HepG2 (cell line): ENCODE results near the gene PRR29. TPM values are rescaled to one million over a fixed set of nuclear protein-coding genes. Genes with fewer than 3 reads are reported as not detected.

Experiments used
- CEBPB ChIP-seq: IDR thresholded peaks from 2 replicates; pipeline ENCODE4 v1.6.1; 2011; ENCODE audit warnings: low read depth, low read length, improper control_type of control experiment, borderline replicate concordance
- ETV5 ChIP-seq: IDR thresholded peaks from 2 replicates; pipeline ENCODE4 v1.6.1; 2018; ENCODE audit warnings: missing biosample characterization, missing genetic modification reagents, inconsistent platforms, borderline replicate concordance
- GABPA ChIP-seq, 2 experiments: IDR thresholded peaks; 2 replicates each; pipeline ENCODE4 v1.6.1; 2011 to 2016; ENCODE audit warnings: low read depth in 2 of 2, low read length in 1 of 2, missing biosample characterization in 1 of 2, missing genetic modification characterization in 1 of 2
- RXRA ChIP-seq: sonication (generic); formaldehyde crosslinking; IDR thresholded peaks from 2 replicates; pipeline ENCODE4 v1.5.1; 2020; ENCODE audit warnings: missing genetic modification reagents
- TEAD3 ChIP-seq: optimal IDR thresholded peaks from 2 replicates; pipeline ENCODE3; 2016; ENCODE audit warnings: borderline replicate concordance
- ZNF10 ChIP-seq: sonication (generic); formaldehyde crosslinking; IDR thresholded peaks from 2 replicates; pipeline ENCODE4 v1.4.0; 2020; ENCODE audit warnings: mild to moderate bottlenecking, low read depth, missing genetic modification reagents, borderline replicate concordance
- ZNF224 ChIP-seq: sonication (generic); formaldehyde crosslinking; IDR thresholded peaks from 2 replicates; pipeline ENCODE4 v1.5.0; 2020; ENCODE audit warnings: mild to moderate bottlenecking, missing genetic modification reagents
- ZNF292 ChIP-seq: sonication (generic); formaldehyde crosslinking; IDR thresholded peaks from 2 replicates; pipeline ENCODE4 v1.8.1; 2022; ENCODE audit warnings: mild to moderate bottlenecking, low read depth, missing genetic modification reagents, borderline replicate concordance
- polyA plus RNA-seq, 8 experiments: library from polyadenylated mRNA; depleted of rRNA in 3 of 8; stranded (reverse) in 7 of 8; unstranded in 1 of 8; fragments of >200 nt; fragmentation: Illumina TruSeq in 4 of 8; extraction: Trizol in 4 of 8; gene quantifications; 2 replicates each; pipeline versions ENCODE4 v1.2.1 to v1.2.3, GENCODE V29; 2011 to 2016; ENCODE audit warnings: low read depth in 4 of 8, missing spikeins in 1 of 8, mixed read lengths in 1 of 8; ENCODE audit not compliant: insufficient read depth in 1 of 8
- total RNA-seq, 5 experiments: library from RNA; depleted of rRNA; stranded (reverse); fragments of >200 nt; fragmentation: Illumina TruSeq; extraction: Trizol; gene quantifications; 2 replicates each; pipeline ENCODE4 v1.2.3, GENCODE V29; 2016; ENCODE audit warnings: low read depth in 1 of 5
- TF ChIP-seq, protein P1 (sequence below): sonication (generic); formaldehyde crosslinking; IDR thresholded peaks from 2 replicates; pipeline ENCODE4 v1.4.0; 2020; ENCODE audit warnings: mild to moderate bottlenecking, missing genetic modification reagents, borderline replicate concordance
- TF ChIP-seq, protein P2 (sequence below): sonication (generic); formaldehyde crosslinking; IDR thresholded peaks from 2 replicates; pipeline ENCODE4 v1.4.0; 2020; ENCODE audit warnings: mild to moderate bottlenecking, missing genetic modification reagents
- TF ChIP-seq, protein P3 (sequence below): sonication (generic); formaldehyde crosslinking; IDR thresholded peaks from 2 replicates; pipeline ENCODE4 v1.4.0; 2020; ENCODE audit warnings: missing genetic modification reagents
- TF ChIP-seq, protein P4 (sequence below): sonication (generic); formaldehyde crosslinking; IDR thresholded peaks from 2 replicates; pipeline ENCODE4 v1.5.0; 2020; ENCODE audit warnings: mild to moderate bottlenecking, missing genetic modification reagents, moderate library complexity
- TF ChIP-seq, protein P5 (sequence below): sonication (generic); formaldehyde crosslinking; IDR thresholded peaks from 2 replicates; pipeline ENCODE4 v1.9.0; 2022; ENCODE audit warnings: missing genetic modification reagents, mild to moderate bottlenecking, borderline replicate concordance

Gene PRR29
- total and polyA plus RNA-seq, 2 of the 13 experiments (the other 11 are each of a cell fraction or from before 2014, with no cell fraction given) = 0.07 to 0.20 TPM

DNA sequence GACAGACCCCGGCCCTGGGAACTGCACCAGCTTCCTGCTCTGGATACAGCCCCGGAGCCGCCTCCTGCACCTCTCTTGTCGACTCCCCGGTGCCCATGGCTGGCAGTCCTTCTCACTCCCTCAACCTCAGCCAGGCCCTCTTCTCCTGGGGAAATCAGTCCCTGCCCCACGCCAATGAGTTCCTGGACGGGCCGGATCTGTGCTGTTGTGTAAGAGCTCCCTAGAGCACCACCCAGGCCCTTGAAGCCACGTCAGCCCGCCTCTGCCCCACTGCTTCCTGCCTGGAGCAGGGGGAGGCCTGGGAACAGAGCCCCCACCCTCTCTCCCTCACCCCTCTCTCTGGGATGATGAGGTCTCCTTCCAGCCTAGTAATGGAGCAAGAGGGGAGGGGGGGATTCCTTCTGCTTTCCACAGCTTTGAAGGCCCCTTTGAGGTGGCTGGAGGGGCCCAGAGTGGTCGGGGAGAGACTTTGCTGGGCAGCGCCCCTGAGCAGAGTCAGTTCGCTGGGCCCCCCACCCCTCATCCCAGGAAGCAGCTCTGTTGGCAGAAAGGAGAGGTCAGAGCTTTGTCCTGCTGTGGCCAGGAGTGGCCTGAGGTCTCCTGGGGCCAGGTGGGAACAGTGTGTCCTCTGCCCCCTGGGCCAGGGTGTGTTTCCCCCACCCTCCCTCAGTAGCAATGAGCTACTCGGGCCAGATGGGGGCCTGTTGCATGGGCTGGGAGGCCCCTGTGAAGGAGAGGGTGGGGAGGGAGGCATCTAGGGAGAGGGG lies 3.8 kb downstream of the PRR29 start (continued):
- TF ChIP-seq, protein P1, sequence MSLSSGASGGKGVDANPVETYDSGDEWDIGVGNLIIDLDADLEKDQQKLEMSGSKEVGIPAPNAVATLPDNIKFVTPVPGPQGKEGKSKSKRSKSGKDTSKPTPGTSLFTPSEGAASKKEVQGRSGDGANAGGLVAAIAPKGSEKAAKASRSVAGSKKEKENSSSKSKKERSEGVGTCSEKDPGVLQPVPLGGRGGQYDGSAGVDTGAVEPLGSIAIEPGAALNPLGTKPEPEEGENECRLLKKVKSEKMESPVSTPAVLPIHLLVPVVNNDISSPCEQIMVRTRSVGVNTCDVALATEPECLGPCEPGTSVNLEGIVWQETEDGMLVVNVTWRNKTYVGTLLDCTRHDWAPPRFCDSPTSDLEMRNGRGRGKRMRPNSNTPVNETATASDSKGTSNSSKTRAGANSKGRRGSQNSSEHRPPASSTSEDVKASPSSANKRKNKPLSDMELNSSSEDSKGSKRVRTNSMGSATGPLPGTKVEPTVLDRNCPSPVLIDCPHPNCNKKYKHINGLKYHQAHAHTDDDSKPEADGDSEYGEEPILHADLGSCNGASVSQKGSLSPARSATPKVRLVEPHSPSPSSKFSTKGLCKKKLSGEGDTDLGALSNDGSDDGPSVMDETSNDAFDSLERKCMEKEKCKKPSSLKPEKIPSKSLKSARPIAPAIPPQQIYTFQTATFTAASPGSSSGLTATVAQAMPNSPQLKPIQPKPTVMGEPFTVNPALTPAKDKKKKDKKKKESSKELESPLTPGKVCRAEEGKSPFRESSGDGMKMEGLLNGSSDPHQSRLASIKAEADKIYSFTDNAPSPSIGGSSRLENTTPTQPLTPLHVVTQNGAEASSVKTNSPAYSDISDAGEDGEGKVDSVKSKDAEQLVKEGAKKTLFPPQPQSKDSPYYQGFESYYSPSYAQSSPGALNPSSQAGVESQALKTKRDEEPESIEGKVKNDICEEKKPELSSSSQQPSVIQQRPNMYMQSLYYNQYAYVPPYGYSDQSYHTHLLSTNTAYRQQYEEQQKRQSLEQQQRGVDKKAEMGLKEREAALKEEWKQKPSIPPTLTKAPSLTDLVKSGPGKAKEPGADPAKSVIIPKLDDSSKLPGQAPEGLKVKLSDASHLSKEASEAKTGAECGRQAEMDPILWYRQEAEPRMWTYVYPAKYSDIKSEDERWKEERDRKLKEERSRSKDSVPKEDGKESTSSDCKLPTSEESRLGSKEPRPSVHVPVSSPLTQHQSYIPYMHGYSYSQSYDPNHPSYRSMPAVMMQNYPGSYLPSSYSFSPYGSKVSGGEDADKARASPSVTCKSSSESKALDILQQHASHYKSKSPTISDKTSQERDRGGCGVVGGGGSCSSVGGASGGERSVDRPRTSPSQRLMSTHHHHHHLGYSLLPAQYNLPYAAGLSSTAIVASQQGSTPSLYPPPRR (CRISPR knock-in tag) = 0 out of 2 replicates have a peak, but pooled peaks have one; percentile 25
- TF ChIP-seq CEBPB = peak; percentile 64; the same call in 1 of the 2 replicates
- TF ChIP-seq, protein P2, sequence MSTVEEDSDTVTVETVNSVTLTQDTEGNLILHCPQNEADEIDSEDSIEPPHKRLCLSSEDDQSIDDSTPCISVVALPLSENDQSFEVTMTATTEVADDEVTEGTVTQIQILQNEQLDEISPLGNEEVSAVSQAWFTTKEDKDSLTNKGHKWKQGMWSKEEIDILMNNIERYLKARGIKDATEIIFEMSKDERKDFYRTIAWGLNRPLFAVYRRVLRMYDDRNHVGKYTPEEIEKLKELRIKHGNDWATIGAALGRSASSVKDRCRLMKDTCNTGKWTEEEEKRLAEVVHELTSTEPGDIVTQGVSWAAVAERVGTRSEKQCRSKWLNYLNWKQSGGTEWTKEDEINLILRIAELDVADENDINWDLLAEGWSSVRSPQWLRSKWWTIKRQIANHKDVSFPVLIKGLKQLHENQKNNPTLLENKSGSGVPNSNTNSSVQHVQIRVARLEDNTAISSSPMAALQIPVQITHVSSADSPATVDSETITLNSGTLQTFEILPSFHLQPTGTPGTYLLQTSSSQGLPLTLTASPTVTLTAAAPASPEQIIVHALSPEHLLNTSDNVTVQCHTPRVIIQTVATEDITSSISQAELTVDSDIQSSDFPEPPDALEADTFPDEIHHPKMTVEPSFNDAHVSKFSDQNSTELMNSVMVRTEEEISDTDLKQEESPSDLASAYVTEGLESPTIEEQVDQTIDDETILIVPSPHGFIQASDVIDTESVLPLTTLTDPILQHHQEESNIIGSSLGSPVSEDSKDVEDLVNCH (CRISPR knock-in tag) = no peak
- TF ChIP-seq, protein P3, sequence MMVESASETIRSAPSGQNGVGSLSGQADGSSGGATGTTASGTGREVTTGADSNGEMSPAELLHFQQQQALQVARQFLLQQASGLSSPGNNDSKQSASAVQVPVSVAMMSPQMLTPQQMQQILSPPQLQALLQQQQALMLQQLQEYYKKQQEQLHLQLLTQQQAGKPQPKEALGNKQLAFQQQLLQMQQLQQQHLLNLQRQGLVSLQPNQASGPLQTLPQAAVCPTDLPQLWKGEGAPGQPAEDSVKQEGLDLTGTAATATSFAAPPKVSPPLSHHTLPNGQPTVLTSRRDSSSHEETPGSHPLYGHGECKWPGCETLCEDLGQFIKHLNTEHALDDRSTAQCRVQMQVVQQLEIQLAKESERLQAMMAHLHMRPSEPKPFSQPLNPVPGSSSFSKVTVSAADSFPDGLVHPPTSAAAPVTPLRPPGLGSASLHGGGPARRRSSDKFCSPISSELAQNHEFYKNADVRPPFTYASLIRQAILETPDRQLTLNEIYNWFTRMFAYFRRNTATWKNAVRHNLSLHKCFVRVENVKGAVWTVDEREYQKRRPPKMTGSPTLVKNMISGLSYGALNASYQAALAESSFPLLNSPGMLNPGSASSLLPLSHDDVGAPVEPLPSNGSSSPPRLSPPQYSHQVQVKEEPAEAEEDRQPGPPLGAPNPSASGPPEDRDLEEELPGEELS (CRISPR knock-in tag) = no peak
- TF ChIP-seq, protein P4, sequence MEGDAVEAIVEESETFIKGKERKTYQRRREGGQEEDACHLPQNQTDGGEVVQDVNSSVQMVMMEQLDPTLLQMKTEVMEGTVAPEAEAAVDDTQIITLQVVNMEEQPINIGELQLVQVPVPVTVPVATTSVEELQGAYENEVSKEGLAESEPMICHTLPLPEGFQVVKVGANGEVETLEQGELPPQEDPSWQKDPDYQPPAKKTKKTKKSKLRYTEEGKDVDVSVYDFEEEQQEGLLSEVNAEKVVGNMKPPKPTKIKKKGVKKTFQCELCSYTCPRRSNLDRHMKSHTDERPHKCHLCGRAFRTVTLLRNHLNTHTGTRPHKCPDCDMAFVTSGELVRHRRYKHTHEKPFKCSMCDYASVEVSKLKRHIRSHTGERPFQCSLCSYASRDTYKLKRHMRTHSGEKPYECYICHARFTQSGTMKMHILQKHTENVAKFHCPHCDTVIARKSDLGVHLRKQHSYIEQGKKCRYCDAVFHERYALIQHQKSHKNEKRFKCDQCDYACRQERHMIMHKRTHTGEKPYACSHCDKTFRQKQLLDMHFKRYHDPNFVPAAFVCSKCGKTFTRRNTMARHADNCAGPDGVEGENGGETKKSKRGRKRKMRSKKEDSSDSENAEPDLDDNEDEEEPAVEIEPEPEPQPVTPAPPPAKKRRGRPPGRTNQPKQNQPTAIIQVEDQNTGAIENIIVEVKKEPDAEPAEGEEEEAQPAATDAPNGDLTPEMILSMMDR (CRISPR knock-in tag) = peak; percentile 4; the same call in 1 of the 2 replicates
- no peak for TF ChIP-seq GABPA (IDR thresholded peaks at IDR 0.05; ENCODE audit: low read depth, low read length)
- peak; percentile 47; the same call in 1 of the 2 replicates for TF ChIP-seq GABPA (CRISPR knock-in tag; IDR thresholded peaks at IDR 0.05; ENCODE audit: low read depth)
- TF ChIP-seq ZNF10 = 0 out of 2 replicates have a peak, but pooled peaks have one; percentile 63
- TF ChIP-seq, protein P5, sequence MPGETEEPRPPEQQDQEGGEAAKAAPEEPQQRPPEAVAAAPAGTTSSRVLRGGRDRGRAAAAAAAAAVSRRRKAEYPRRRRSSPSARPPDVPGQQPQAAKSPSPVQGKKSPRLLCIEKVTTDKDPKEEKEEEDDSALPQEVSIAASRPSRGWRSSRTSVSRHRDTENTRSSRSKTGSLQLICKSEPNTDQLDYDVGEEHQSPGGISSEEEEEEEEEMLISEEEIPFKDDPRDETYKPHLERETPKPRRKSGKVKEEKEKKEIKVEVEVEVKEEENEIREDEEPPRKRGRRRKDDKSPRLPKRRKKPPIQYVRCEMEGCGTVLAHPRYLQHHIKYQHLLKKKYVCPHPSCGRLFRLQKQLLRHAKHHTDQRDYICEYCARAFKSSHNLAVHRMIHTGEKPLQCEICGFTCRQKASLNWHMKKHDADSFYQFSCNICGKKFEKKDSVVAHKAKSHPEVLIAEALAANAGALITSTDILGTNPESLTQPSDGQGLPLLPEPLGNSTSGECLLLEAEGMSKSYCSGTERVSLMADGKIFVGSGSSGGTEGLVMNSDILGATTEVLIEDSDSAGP (CRISPR knock-in tag) = peak; percentile 16; the same call in 1 of the 2 replicates
- peak; percentile 63 for TF ChIP-seq ETV5 (CRISPR knock-in tag)
- peak; percentile 21; the same call in 1 of the 2 replicates for TF ChIP-seq ZNF292 (CRISPR knock-in tag)
- no peak for TF ChIP-seq ZNF224 (CRISPR knock-in tag)
- 0 out of 2 replicates have a peak, but pooled peaks have one; percentile 7 for TF ChIP-seq RXRA (CRISPR knock-in tag)
- peak; percentile 21 for TF ChIP-seq TEAD3 (CRISPR knock-in tag)
